ENCODE results near the gene KIF26A.

DNA sequence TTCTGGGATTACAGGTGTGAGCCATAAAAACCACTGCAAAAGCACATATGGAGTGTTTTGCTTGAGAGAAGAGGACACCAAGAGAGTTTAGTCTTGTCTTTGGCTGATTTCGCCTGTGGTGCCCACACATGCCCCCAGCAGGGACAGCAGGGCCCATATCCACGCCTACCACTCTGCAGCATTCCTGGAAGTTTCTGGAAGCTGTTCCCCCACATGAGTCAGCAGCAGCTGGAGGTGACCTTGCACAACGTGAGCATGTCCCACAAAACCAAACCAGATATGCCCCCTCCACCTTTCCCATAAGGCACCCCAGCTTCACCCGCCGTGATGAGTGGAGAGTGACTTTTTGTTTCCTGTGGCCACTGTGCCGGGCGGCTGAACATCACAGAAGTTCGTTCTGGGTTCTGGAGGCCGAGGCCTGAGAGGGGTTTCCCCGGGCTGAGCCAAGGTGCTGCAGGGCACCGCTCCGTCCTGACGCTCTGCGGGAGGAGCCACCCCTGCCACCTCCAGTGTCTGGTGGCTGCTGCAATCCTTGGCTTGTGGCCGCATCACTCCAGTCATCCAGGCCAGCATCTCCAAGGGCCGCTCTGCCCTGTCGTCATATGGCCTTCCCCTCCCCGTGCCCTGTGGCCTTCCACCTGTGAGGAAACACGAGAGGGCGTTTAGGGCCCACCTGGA lies 48.2 kb upstream of the KIF26A start:
- TF ChIP-seq, protein P1, sequence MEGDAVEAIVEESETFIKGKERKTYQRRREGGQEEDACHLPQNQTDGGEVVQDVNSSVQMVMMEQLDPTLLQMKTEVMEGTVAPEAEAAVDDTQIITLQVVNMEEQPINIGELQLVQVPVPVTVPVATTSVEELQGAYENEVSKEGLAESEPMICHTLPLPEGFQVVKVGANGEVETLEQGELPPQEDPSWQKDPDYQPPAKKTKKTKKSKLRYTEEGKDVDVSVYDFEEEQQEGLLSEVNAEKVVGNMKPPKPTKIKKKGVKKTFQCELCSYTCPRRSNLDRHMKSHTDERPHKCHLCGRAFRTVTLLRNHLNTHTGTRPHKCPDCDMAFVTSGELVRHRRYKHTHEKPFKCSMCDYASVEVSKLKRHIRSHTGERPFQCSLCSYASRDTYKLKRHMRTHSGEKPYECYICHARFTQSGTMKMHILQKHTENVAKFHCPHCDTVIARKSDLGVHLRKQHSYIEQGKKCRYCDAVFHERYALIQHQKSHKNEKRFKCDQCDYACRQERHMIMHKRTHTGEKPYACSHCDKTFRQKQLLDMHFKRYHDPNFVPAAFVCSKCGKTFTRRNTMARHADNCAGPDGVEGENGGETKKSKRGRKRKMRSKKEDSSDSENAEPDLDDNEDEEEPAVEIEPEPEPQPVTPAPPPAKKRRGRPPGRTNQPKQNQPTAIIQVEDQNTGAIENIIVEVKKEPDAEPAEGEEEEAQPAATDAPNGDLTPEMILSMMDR (IDR thresholded peaks at IDR 0.05; ENCODE audit: low read length), result no peak
- TF ChIP-seq EZH2 (optimal IDR thresholded peaks at IDR 0.05; ENCODE audit: low read depth, low read length) (no peak), EZH2phosphoT487 (IDR thresholded peaks at IDR 0.05; ENCODE audit: low read length) (no peak)
